Endothelial cell of umbilical vein (primary cell): ENCODE results near the gene PDE3A. TPM values are rescaled to one million over a fixed set of nuclear protein-coding genes. Genes with fewer than 3 reads are reported as not detected.

Source experiments
- BruUV-seq: library from RNA; stranded (reverse); fragments of 400-500 nt; replicated peaks from 2 replicates; lab custom pipeline; 2021; lab: Mats Ljungman, UMichigan
- CTCF ChIA-PET: fragments of 300-600, 350-600 bp; sonication (Branson Sonifier 250); formaldehyde crosslinking; loops from one replicate; lab custom pipeline; 2021; ENCODE audit warnings: antibody characterized with exemption, inconsistent platforms; lab: Charles Lee
- POLR2A ChIA-PET: fragments of 300-600, 350-600 bp; sonication (Branson Sonifier 250); formaldehyde crosslinking; loops from one replicate; lab custom pipeline; 2021; ENCODE audit warnings: antibody characterized with exemption, inconsistent platforms; lab: Charles Lee
- DNase-seq: peaks from one replicate; pipeline ENCODE4 v3.0.0-alpha.2; 2011; ENCODE audit warnings: low read depth, low spot score
- FAIRE-seq: peaks from 2 replicates; lab custom pipeline; 2011; peaks lifted over from hg19 to GRCh38; lab: Jason Lieb, UNC
- H2AFZ ChIP-seq: 2 replicates; pipeline ENCODE4 v1.6.0; 2012; ENCODE audit warnings: low read depth, low read length, control low read depth, inconsistent platforms
- H3K27ac ChIP-seq: 2 replicates; pipeline ENCODE4 v1.5.1; 2011; ENCODE audit warnings: low read depth, mild to moderate bottlenecking, control low read depth, low read length, moderate library complexity; ENCODE audit not compliant: insufficient read depth
- H3K27me3 ChIP-seq, 2 experiments: 2 replicates each; pipeline versions ENCODE4 v1.6.0 to v1.6.1; 2011; ENCODE audit warnings: low read length in 2 of 2, mixed read lengths in 1 of 2; ENCODE audit not compliant: control insufficient read depth in 2 of 2, insufficient read depth in 2 of 2
- H3K36me3 ChIP-seq, 2 experiments: 2 replicates in 1 of 2; 3 replicates in 1 of 2; pipeline ENCODE4 v1.5.1; 2011; ENCODE audit warnings: low read length in 2 of 2, mild to moderate bottlenecking in 1 of 2, moderate library complexity in 1 of 2; ENCODE audit not compliant: control insufficient read depth in 2 of 2, insufficient read depth in 2 of 2; ENCODE audit errors: extremely low read depth in 1 of 2
- H3K4me1 ChIP-seq: 3 replicates; pipeline ENCODE4 v1.5.1; 2011; ENCODE audit warnings: mild to moderate bottlenecking, low read length; ENCODE audit not compliant: control insufficient read depth, insufficient read depth; ENCODE audit errors: extremely low read depth
- H3K4me2 ChIP-seq: 2 replicates; pipeline ENCODE4 v1.6.1; 2011; ENCODE audit warnings: low read length, control low read depth, mixed read lengths; ENCODE audit not compliant: insufficient read depth
- H3K4me3 ChIP-seq, 3 experiments: fragments of 200-600 bp in 1 of 3; sonication (generic), shearing (Covaris generic) in 1 of 3; replicated peaks in 1 of 3; 2 replicates each; pipeline ENCODE4 v1.5.1; 2011 to 2016; ENCODE audit warnings: control low read depth in 3 of 3, low read length in 3 of 3, mild to moderate bottlenecking in 2 of 3, inconsistent platforms in 1 of 3, low read depth in 1 of 3, moderate library complexity in 1 of 3; ENCODE audit not compliant: insufficient read depth in 1 of 3
- H3K79me2 ChIP-seq: 2 replicates; pipeline ENCODE4 v1.6.0; 2012; ENCODE audit warnings: low read length, inconsistent platforms; ENCODE audit not compliant: control insufficient read depth, insufficient read depth
- H3K9ac ChIP-seq: replicated peaks from 2 replicates; pipeline ENCODE3; 2011; ENCODE audit warnings: low read length, control low read depth; ENCODE audit not compliant: insufficient read depth; ENCODE audit errors: extremely low read depth
- H3K9me1 ChIP-seq: replicated peaks from 3 replicates; pipeline ENCODE4 v1.6.0; 2011; ENCODE audit warnings: mild to moderate bottlenecking, low read length; ENCODE audit not compliant: control insufficient read depth, insufficient read depth; ENCODE audit errors: extremely low read depth
- H3K9me3 ChIP-seq: replicated peaks from 2 replicates; pipeline ENCODE4 v1.5.1; 2012; ENCODE audit warnings: low read length, inconsistent platforms; ENCODE audit not compliant: control insufficient read depth, insufficient read depth
- H4K20me1 ChIP-seq: replicated peaks from 2 replicates; pipeline ENCODE3; 2011; ENCODE audit warnings: mild to moderate bottlenecking, low read length; ENCODE audit not compliant: control insufficient read depth, insufficient read depth; ENCODE audit errors: extremely low read depth
- EZH2 ChIP-seq: IDR thresholded peaks from 2 replicates; pipeline ENCODE4 v1.6.1; 2012; ENCODE audit warnings: borderline replicate concordance, low read depth, mild to moderate bottlenecking, moderate library complexity, low read length, inconsistent platforms; ENCODE audit not compliant: severe bottlenecking
- FOS ChIP-seq: IDR thresholded peaks from 2 replicates; pipeline ENCODE4 v1.6.1; 2011; ENCODE audit warnings: mild to moderate bottlenecking, low read length, moderate library complexity, borderline replicate concordance; ENCODE audit not compliant: insufficient read depth
- GATA2 ChIP-seq: IDR thresholded peaks from 2 replicates; pipeline ENCODE4 v1.7.0; 2011; ENCODE audit warnings: low read depth, mild to moderate bottlenecking, moderate library complexity, mixed read lengths, low read length; ENCODE audit not compliant: insufficient read length, insufficient read depth
- JUN ChIP-seq: IDR thresholded peaks from 2 replicates; pipeline ENCODE4 v1.6.1; 2011; ENCODE audit warnings: borderline replicate concordance, low read depth; ENCODE audit not compliant: insufficient read length, insufficient read depth
- MYC ChIP-seq: IDR thresholded peaks from one replicate; pipeline ENCODE4 v1.6.1; 2011; ENCODE audit warnings: mild to moderate bottlenecking, low read depth, low read length
- POLR2A ChIP-seq: IDR thresholded peaks from 2 replicates; pipeline ENCODE4 v1.6.1; 2012; ENCODE audit warnings: low read depth, mild to moderate bottlenecking, control low read depth, low read length
- POLR2AphosphoS5 ChIP-seq: IDR thresholded peaks from 2 replicates; pipeline ENCODE4 v1.6.1; 2012; ENCODE audit warnings: low read depth, mild to moderate bottlenecking, control low read depth, low read length, moderate library complexity; ENCODE audit not compliant: insufficient read depth
- dilution Hi-C: fragments of 300-500 bp; cut with MboI; formaldehyde crosslinking; loops from one replicate; pipeline ENCODE4 v1.15.0; 2019; ENCODE audit warnings: low sequenced_read_pairs; ENCODE audit not compliant: extremely low pct_ligation_motif_present
- intact Hi-C: fragments of 100-400 bp; cut with micrococcal nuclease; formaldehyde crosslinking; loops from one replicate; pipeline ENCODE4 v1.10.0; 2022
- polyA plus RNA-seq, 4 experiments: library from polyadenylated mRNA; depleted of rRNA in 3 of 4; stranded (reverse) in 3 of 4; unstranded in 1 of 4; fragments of >200 nt; gene quantifications; 2 replicates each; pipeline versions ENCODE4 v1.2.1 to v1.2.3, GENCODE V29; 2011 to 2012; ENCODE audit warnings: missing spikeins in 1 of 4
- total RNA-seq: library from RNA; stranded (reverse); gene quantifications from 2 replicates; pipeline ENCODE4 v1.2.3, GENCODE V29; 2021
- TF ChIP-seq, protein P1 (sequence below), 2 donors: IDR thresholded peaks; 1 replicate in 1 of 2; 2 replicates in 1 of 2; pipeline ENCODE4 v1.5.1; 2011; ENCODE audit warnings: low read length in 2 of 2, mild to moderate bottlenecking in 2 of 2, moderate library complexity in 2 of 2, control low read depth in 1 of 2, inconsistent platforms in 1 of 2, low read depth in 1 of 2; ENCODE audit not compliant: insufficient read depth in 1 of 2; ENCODE audit errors: extremely low read depth in 1 of 2

PDE3A gene
- total and polyA plus RNA-seq, 2 donors (not counting 3 experiments of a cell fraction or from before 2014, with no cell fraction given): 14.0 to 27.4 TPM

DNA sequence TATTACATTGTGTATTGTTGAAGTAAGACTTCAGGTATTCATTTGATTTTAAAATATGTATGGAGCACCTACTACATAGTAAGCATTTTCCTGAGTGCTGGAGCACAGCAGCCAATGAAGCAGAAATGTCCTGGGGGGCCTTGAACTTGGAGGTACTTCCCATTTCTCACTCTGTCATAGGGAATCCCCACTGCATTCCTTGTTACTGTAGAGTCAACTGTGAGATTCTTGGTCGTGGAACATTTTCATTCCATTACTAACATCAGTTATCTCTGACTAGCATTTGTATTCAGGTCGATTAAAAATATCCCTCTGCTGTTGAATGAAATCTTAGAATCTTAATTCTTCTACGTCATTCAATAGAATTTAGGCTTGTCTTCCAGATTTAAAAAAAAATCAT, 66.7 kb downstream of the PDE3A start:
- BruUV-seq: no TSS peak
- POLR2A ChIA-PET: no interaction called here
- H3K27ac ChIP-seq: no peak overlapping the region
- no peaks in the 10 kb centered on the region for H3K27me3 ChIP-seq
- TF ChIP-seq POLR2A (no peak), EZH2 (no peak), GATA2 (no peak), FOS (no peak), MYC (no peak)
- TF ChIP-seq, protein P1, sequence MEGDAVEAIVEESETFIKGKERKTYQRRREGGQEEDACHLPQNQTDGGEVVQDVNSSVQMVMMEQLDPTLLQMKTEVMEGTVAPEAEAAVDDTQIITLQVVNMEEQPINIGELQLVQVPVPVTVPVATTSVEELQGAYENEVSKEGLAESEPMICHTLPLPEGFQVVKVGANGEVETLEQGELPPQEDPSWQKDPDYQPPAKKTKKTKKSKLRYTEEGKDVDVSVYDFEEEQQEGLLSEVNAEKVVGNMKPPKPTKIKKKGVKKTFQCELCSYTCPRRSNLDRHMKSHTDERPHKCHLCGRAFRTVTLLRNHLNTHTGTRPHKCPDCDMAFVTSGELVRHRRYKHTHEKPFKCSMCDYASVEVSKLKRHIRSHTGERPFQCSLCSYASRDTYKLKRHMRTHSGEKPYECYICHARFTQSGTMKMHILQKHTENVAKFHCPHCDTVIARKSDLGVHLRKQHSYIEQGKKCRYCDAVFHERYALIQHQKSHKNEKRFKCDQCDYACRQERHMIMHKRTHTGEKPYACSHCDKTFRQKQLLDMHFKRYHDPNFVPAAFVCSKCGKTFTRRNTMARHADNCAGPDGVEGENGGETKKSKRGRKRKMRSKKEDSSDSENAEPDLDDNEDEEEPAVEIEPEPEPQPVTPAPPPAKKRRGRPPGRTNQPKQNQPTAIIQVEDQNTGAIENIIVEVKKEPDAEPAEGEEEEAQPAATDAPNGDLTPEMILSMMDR (IDR thresholded peaks at IDR 0.05; ENCODE audit: extremely low read depth in 1 of 2, insufficient read depth in 1 of 2, low read depth in 1 of 2, low read length in 2 of 2): no peak
- no peaks in the 10 kb centered on the region for H3K9me3 ChIP-seq
- intact Hi-C loops (no loop called here), dilution Hi-C loops (no loop called here)
- H3K4me3 ChIP-seq: no peak overlapping the region
- no peak overlapping the region for H2AFZ ChIP-seq
- CTCF ChIA-PET: no interaction called here
- H3K9me1 ChIP-seq: no peaks in the 10 kb centered on the region
- no peak overlapping the region for H3K4me2 ChIP-seq
- DNase-seq (peak; percentile 49), FAIRE-seq (no peak)
- H3K36me3 ChIP-seq: no peaks in the 10 kb centered on the region
- no peak overlapping the region for H3K9ac ChIP-seq
- H3K79me2 ChIP-seq: peaks cover 26% of the 10 kb centered on the region
- no peaks in the 10 kb centered on the region for H4K20me1 ChIP-seq
- H3K4me1 ChIP-seq: peaks cover 26% of the 10 kb centered on the region

DNA sequence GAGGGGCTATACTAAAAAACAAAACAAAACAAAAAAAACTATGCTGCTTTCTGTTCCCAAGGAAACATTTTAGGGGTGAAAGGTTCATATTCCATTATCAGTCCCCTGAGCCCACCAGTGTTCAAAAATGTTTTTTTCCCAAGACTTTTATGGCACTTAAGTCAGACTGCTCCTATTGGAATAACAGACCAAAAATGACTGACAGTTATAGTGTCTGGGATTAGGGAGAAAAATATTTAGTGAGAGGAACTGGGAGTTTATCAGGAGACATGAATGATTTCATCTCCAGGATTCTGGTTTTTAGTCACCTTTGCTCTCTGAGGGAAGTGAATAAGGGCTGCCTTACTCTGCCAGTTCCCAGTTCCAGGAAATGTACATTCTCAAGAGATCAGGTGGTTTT, 68.0 kb downstream of the PDE3A start:
- intact Hi-C loops (no loop called here), dilution Hi-C loops (no loop called here)
- Histone ChIP-seq H4K20me1 (no peaks in the 10 kb centered on the region), H3K4me2 (peak overlapping the region; percentile 77), H2AFZ (no peak overlapping the region), H3K4me3 (no peak overlapping the region), H3K27me3 (no peaks in the 10 kb centered on the region), H3K9me3 (no peaks in the 10 kb centered on the region), H3K4me1 (peaks cover 26% of the 10 kb centered on the region), H3K9ac (peak overlapping the region; percentile 27), H3K36me3 (no peaks in the 10 kb centered on the region), H3K9me1 (no peaks in the 10 kb centered on the region), H3K79me2 (peaks cover 30% of the 10 kb centered on the region), H3K27ac (peak overlapping the region; percentile 68)
- BruUV-seq: no TSS peak
- POLR2A ChIA-PET: no interaction called here
- FAIRE-seq (peak; percentile 88), DNase-seq (peak; percentile 93)
- TF ChIP-seq FOS (peak; percentile 59), POLR2AphosphoS5 (peak; percentile 59), POLR2A (no peak), JUN (peak; percentile 45), MYC (no peak), GATA2 (peak; percentile 79)
- CTCF ChIA-PET: no interaction called here
